ENCODE measurements around the gene PKIG. TPM values are rescaled to one million over a fixed set of nuclear protein-coding genes. Genes with fewer than 3 reads are reported as not detected.

PKIG gene
- polyA plus RNA-seq, 1 donor from 2014 or later, result 174 TPM

GRCh38 chr20:44633872-44634600, 51.7 kb downstream of the PKIG start:
- Histone ChIP-seq H3K79me2 (replicated peaks; ENCODE audit: insufficient read depth, low read length) (no peaks in the 10 kb centered on the region), H3K9ac (ENCODE audit: low read length) (no peak overlapping the region), H3K4me2 (ENCODE audit: low read length) (no peak overlapping the region), H3K4me3 (ENCODE audit: low read length) (no peak overlapping the region), H3K27ac (ENCODE audit: low read length) (no peak overlapping the region), H3K27me3 (ENCODE audit: insufficient read depth, low read depth, low read length) (no peaks in the 10 kb centered on the region), H4K20me1 (ENCODE audit: insufficient read depth) (no peaks in the 10 kb centered on the region), H2AFZ (ENCODE audit: low read depth, low read length) (no peak overlapping the region), H3K9me2 (ENCODE audit: insufficient read depth, low read length) (no peaks in the 10 kb centered on the region), H3F3A (ENCODE audit: insufficient read depth, low read length, poor library complexity, severe bottlenecking) (no peaks in the 10 kb centered on the region), H3K9me3 (ENCODE audit: low read length) (no peaks in the 10 kb centered on the region), H3K36me3 (ENCODE audit: insufficient read depth, low read length) (no peaks in the 10 kb centered on the region)
- TF ChIP-seq MXI1 (conservative IDR thresholded peaks at IDR 0.05; ENCODE audit: poor library complexity, severe bottlenecking) (no peak), TAF1 (IDR thresholded peaks at IDR 0.05; ENCODE audit: low read depth) (no peak), SMC3 (conservative IDR thresholded peaks at IDR 0.05; ENCODE audit: poor library complexity) (no peak), CTCF (IDR thresholded peaks at IDR 0.05; ENCODE audit: poor library complexity, severe bottlenecking) (no peak), RAD21 (conservative IDR thresholded peaks at IDR 0.05) (no peak), REST (IDR thresholded peaks at IDR 0.05; ENCODE audit: borderline replicate concordance) (no peak)

GRCh38 chr20:44635877-44636276, 53.5 kb downstream of the PKIG start:
- H3K9ac ChIP-seq (ENCODE audit: low read length), result no peak overlapping the region
- TF ChIP-seq SMC3 (conservative IDR thresholded peaks at IDR 0.05; ENCODE audit: poor library complexity) (no peak), MXI1 (conservative IDR thresholded peaks at IDR 0.05; ENCODE audit: poor library complexity, severe bottlenecking) (no peak), POLR2AphosphoS5 (IDR thresholded peaks at IDR 0.05) (no peak)
- no peaks in the 10 kb centered on the region for H3K9me3 ChIP-seq (ENCODE audit: low read length)
- no peaks in the 10 kb centered on the region for H3K36me3 ChIP-seq (ENCODE audit: insufficient read depth, low read length)
- H3K9me2 ChIP-seq (ENCODE audit: insufficient read depth, low read length), result no peaks in the 10 kb centered on the region
- H3K4me3 ChIP-seq (ENCODE audit: low read length), result no peak overlapping the region
- H3F3A ChIP-seq (ENCODE audit: insufficient read depth, low read length, poor library complexity, severe bottlenecking), result no peaks in the 10 kb centered on the region
- no peak overlapping the region for H3K4me2 ChIP-seq (ENCODE audit: low read length)
- H2AFZ ChIP-seq (ENCODE audit: low read depth, low read length), result no peak overlapping the region
- no peak overlapping the region for H3K27ac ChIP-seq (ENCODE audit: low read length)
- no peaks in the 10 kb centered on the region for H3K27me3 ChIP-seq (ENCODE audit: insufficient read depth, low read depth, low read length)
- no peaks in the 10 kb centered on the region for H3K79me2 ChIP-seq (replicated peaks; ENCODE audit: insufficient read depth, low read length)
- H4K20me1 ChIP-seq (ENCODE audit: insufficient read depth), result no peaks in the 10 kb centered on the region

GRCh38 chr20:44637042-44637441, 54.7 kb downstream of the PKIG start:
- H3K79me2 ChIP-seq (replicated peaks; ENCODE audit: insufficient read depth, low read length), result no peaks in the 10 kb centered on the region
- no peaks in the 10 kb centered on the region for H3K36me3 ChIP-seq (ENCODE audit: insufficient read depth, low read length)
- H3K9me2 ChIP-seq (ENCODE audit: insufficient read depth, low read length), result no peaks in the 10 kb centered on the region
- H3K27ac ChIP-seq (ENCODE audit: low read length), result no peak overlapping the region
- H2AFZ ChIP-seq (ENCODE audit: low read depth, low read length), result no peak overlapping the region
- no peak for TF ChIP-seq REST (IDR thresholded peaks at IDR 0.05; ENCODE audit: borderline replicate concordance)
- no peak for TF ChIP-seq EP300 (conservative IDR thresholded peaks at IDR 0.05; ENCODE audit: poor library complexity, severe bottlenecking)
- TF ChIP-seq CTCF (IDR thresholded peaks at IDR 0.05; ENCODE audit: poor library complexity, severe bottlenecking), result no peak
- TF ChIP-seq EZH2 (IDR thresholded peaks at IDR 0.05; ENCODE audit: borderline replicate concordance, insufficient read depth, low read length, poor library complexity, severe bottlenecking), result no peak
- no peak for TF ChIP-seq RAD21 (conservative IDR thresholded peaks at IDR 0.05)
- TF ChIP-seq TAF1 (IDR thresholded peaks at IDR 0.05; ENCODE audit: low read depth), result no peak
- TF ChIP-seq POLR2AphosphoS5 (IDR thresholded peaks at IDR 0.05), result no peak
- TF ChIP-seq SMC3 (conservative IDR thresholded peaks at IDR 0.05; ENCODE audit: poor library complexity), result no peak
- no peak for TF ChIP-seq MXI1 (conservative IDR thresholded peaks at IDR 0.05; ENCODE audit: poor library complexity, severe bottlenecking)
- H3K9me3 ChIP-seq (ENCODE audit: low read length), result no peaks in the 10 kb centered on the region
- no peak overlapping the region for H3K4me3 ChIP-seq (ENCODE audit: low read length)
- H3K27me3 ChIP-seq (ENCODE audit: insufficient read depth, low read depth, low read length), result no peaks in the 10 kb centered on the region
- no peaks in the 10 kb centered on the region for H3F3A ChIP-seq (ENCODE audit: insufficient read depth, low read length, poor library complexity, severe bottlenecking)
- no peak overlapping the region for H3K9ac ChIP-seq (ENCODE audit: low read length)
- no peaks in the 10 kb centered on the region for H4K20me1 ChIP-seq (ENCODE audit: insufficient read depth)
- H3K4me2 ChIP-seq (ENCODE audit: low read length), result no peak overlapping the region

Measured in neural cell (in vitro differentiated cells).